Keratinocyte (primary cell): Measurements from ENCODE around the gene WNT3. TPM values are rescaled to one million over a fixed set of nuclear protein-coding genes. Genes with fewer than 3 reads are reported as not detected.

ENCODE experiments used
- DNase-seq: peaks from one replicate; pipeline ENCODE4 v3.0.0-alpha.2; 2011; ENCODE audit warnings: low read depth, missing footprints, low spot score
- FAIRE-seq: peaks from 2 replicates; lab custom pipeline; 2011; peaks lifted over from hg19 to GRCh38; lab: Jason Lieb, UNC
- H2AFZ ChIP-seq: 2 replicates; pipeline ENCODE4 v1.6.0; 2012; ENCODE audit warnings: low read length, control low read depth, inconsistent platforms; ENCODE audit not compliant: control insufficient read depth
- H3K27ac ChIP-seq: 2 replicates; pipeline ENCODE4 v1.5.1; 2011; ENCODE audit warnings: low read length; ENCODE audit not compliant: control insufficient read depth, insufficient read depth
- H3K27me3 ChIP-seq: 3 replicates; pipeline ENCODE4 v1.6.0; 2011; ENCODE audit warnings: low read length; ENCODE audit not compliant: control insufficient read depth, insufficient read depth; ENCODE audit errors: extremely low read depth
- H3K36me3 ChIP-seq, 2 experiments: 2 replicates in 1 of 2; 3 replicates in 1 of 2; pipeline ENCODE4 v1.5.1; 2011; ENCODE audit warnings: low read length in 2 of 2, mild to moderate bottlenecking in 1 of 2; ENCODE audit not compliant: control insufficient read depth in 2 of 2, insufficient read depth in 2 of 2; ENCODE audit errors: extremely low read depth in 1 of 2
- H3K4me1 ChIP-seq: 3 replicates; pipeline ENCODE4 v1.5.1; 2011; ENCODE audit warnings: low read length; ENCODE audit not compliant: control insufficient read depth, insufficient read depth; ENCODE audit errors: extremely low read depth
- H3K4me2 ChIP-seq: 3 replicates; pipeline ENCODE4 v1.6.0; 2011; ENCODE audit warnings: low read depth, low read length; ENCODE audit not compliant: control insufficient read depth, insufficient read depth; ENCODE audit errors: extremely low read depth
- H3K4me3 ChIP-seq, 3 experiments: fragments of 200-600 bp in 1 of 3; sonication (generic) in 1 of 3; 2 replicates in 2 of 3; 3 replicates in 1 of 3; pipeline ENCODE4 v1.5.1; 2011 to 2016; ENCODE audit warnings: low read length in 3 of 3, mild to moderate bottlenecking in 3 of 3, control low read depth in 2 of 3, inconsistent platforms in 1 of 3, low read depth in 1 of 3, mixed read lengths in 1 of 3, mixed run types in 1 of 3, moderate library complexity in 1 of 3; ENCODE audit not compliant: control insufficient read depth in 2 of 3, insufficient read depth in 2 of 3; ENCODE audit errors: extremely low read depth in 1 of 3
- H3K79me2 ChIP-seq: 2 replicates; pipeline ENCODE4 v1.6.0; 2012; ENCODE audit warnings: low read length; ENCODE audit not compliant: control insufficient read depth, insufficient read depth
- H3K9ac ChIP-seq: 3 replicates; pipeline ENCODE4 v1.6.0; 2011; ENCODE audit warnings: low read length; ENCODE audit not compliant: control insufficient read depth, insufficient read depth; ENCODE audit errors: extremely low read depth
- H3K9me1 ChIP-seq: 3 replicates; pipeline ENCODE4 v1.6.0; 2011; ENCODE audit warnings: low read length; ENCODE audit not compliant: control insufficient read depth, insufficient read depth; ENCODE audit errors: extremely low read depth
- H3K9me3 ChIP-seq: 2 replicates; pipeline ENCODE4 v1.5.1; 2012; ENCODE audit warnings: low read depth, low read length; ENCODE audit not compliant: control insufficient read depth
- H4K20me1 ChIP-seq: 3 replicates; pipeline ENCODE4 v1.6.0; 2011; ENCODE audit warnings: low read length; ENCODE audit not compliant: control insufficient read depth, insufficient read depth; ENCODE audit errors: extremely low read depth
- EZH2 ChIP-seq: IDR thresholded peaks from one replicate; pipeline ENCODE4 v1.6.1; 2012; ENCODE audit warnings: inconsistent platforms, mild to moderate bottlenecking, low read length, moderate library complexity
- dilution Hi-C: fragments of 300-500 bp; cut with MboI; formaldehyde crosslinking; loops from one replicate; pipeline ENCODE4 v1.7.0; 2020; ENCODE audit warnings: low sequenced_read_pairs; ENCODE audit not compliant: extremely low pct_ligation_motif_present
- polyA plus RNA-seq, 5 experiments: library from polyadenylated mRNA; depleted of rRNA in 3 of 5; stranded (reverse) in 3 of 5; stranded (forward) in 1 of 5; unstranded in 1 of 5; fragments of >200 nt; gene quantifications; 1 replicate in 1 of 5; 2 replicates in 3 of 5; 3 replicates in 1 of 5; pipeline versions ENCODE4 v1.2.1 to v1.2.3, GENCODE V29; 2011 to 2012; ENCODE audit warnings: missing spikeins in 2 of 5, low read depth in 1 of 5, low replicate concordance in 1 of 5
- TF ChIP-seq, protein P1 (sequence below), 3 experiments: IDR thresholded peaks in 1 of 3; conservative IDR thresholded peaks in 1 of 3; optimal IDR thresholded peaks in 1 of 3; 2 replicates in 2 of 3; 3 replicates in 1 of 3; pipeline versions ENCODE3 to v1.5.1; 2011; ENCODE audit warnings: low read length in 3 of 3, mild to moderate bottlenecking in 3 of 3, moderate library complexity in 2 of 3, control low read depth in 1 of 3, inconsistent platforms in 1 of 3; ENCODE audit not compliant: insufficient read depth in 2 of 3; ENCODE audit errors: extremely low read depth in 1 of 3

The WNT3 gene
- polyA plus RNA-seq, 1 donor (not counting 4 experiments of a cell fraction or from before 2014, with no cell fraction given) = 1.9 TPM

- no peaks in the 10 kb centered on the region for H3K4me1 ChIP-seq
- no peak overlapping the region for H3K4me2 ChIP-seq
- no peak for FAIRE-seq
- no peaks in the 10 kb centered on the region for H3K36me3 ChIP-seq
- H2AFZ ChIP-seq = no peak overlapping the region
- no peaks in the 10 kb centered on the region for H3K27me3 ChIP-seq
- H3K9ac ChIP-seq = no peak overlapping the region
- no peak for DNase-seq
- no peaks in the 10 kb centered on the region for H3K79me2 ChIP-seq
- H3K4me3 ChIP-seq = no peak overlapping the region
- H3K27ac ChIP-seq = no peak overlapping the region
- TF ChIP-seq, protein P1, sequence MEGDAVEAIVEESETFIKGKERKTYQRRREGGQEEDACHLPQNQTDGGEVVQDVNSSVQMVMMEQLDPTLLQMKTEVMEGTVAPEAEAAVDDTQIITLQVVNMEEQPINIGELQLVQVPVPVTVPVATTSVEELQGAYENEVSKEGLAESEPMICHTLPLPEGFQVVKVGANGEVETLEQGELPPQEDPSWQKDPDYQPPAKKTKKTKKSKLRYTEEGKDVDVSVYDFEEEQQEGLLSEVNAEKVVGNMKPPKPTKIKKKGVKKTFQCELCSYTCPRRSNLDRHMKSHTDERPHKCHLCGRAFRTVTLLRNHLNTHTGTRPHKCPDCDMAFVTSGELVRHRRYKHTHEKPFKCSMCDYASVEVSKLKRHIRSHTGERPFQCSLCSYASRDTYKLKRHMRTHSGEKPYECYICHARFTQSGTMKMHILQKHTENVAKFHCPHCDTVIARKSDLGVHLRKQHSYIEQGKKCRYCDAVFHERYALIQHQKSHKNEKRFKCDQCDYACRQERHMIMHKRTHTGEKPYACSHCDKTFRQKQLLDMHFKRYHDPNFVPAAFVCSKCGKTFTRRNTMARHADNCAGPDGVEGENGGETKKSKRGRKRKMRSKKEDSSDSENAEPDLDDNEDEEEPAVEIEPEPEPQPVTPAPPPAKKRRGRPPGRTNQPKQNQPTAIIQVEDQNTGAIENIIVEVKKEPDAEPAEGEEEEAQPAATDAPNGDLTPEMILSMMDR (optimal IDR thresholded peaks at IDR 0.05 in 1 of 3, IDR thresholded peaks at IDR 0.05 in 1 of 3, conservative IDR thresholded peaks at IDR 0.05 in 1 of 3; ENCODE audit: extremely low read depth in 1 of 3, insufficient read depth in 2 of 3, low read length in 3 of 3) = no peak
- no peak for TF ChIP-seq EZH2
- no peaks in the 10 kb centered on the region for H3K9me1 ChIP-seq
- H4K20me1 ChIP-seq = no peaks in the 10 kb centered on the region
- H3K9me3 ChIP-seq = no peaks in the 10 kb centered on the region
- dilution Hi-C loops = no loop called here
These were observed 47.8 kb upstream of the WNT3 start for GRCh38 chr17:46866325-46866724.

- no peaks in the 10 kb centered on the region for H4K20me1 ChIP-seq
- TF ChIP-seq EZH2 = no peak
- TF ChIP-seq, protein P1 (optimal IDR thresholded peaks at IDR 0.05 in 1 of 3, IDR thresholded peaks at IDR 0.05 in 1 of 3, conservative IDR thresholded peaks at IDR 0.05 in 1 of 3; ENCODE audit: extremely low read depth in 1 of 3, insufficient read depth in 2 of 3, low read length in 3 of 3) = no peak
- no peaks in the 10 kb centered on the region for H3K79me2 ChIP-seq
- no peaks in the 10 kb centered on the region for H3K9me3 ChIP-seq
- H3K4me1 ChIP-seq = no peaks in the 10 kb centered on the region
- no peaks in the 10 kb centered on the region for H3K27me3 ChIP-seq
- FAIRE-seq = no peak
- no peak overlapping the region for H2AFZ ChIP-seq
- H3K36me3 ChIP-seq = no peaks in the 10 kb centered on the region
- H3K27ac ChIP-seq = no peak overlapping the region
- H3K9me1 ChIP-seq = no peaks in the 10 kb centered on the region
- no peak overlapping the region for H3K4me2 ChIP-seq
- no peak for DNase-seq
- H3K4me3 ChIP-seq = no peak overlapping the region
- dilution Hi-C loops = no loop called here
- no peak overlapping the region for H3K9ac ChIP-seq
These were observed 46.6 kb upstream of the WNT3 start for GRCh38 chr17:46865100-46865499.
